GM21390 (cell line): ENCODE data around the gene EFNA2.
"Not testable (repeated sequence)": the region's sequence is repeated elsewhere in the genome, so short reads cannot be mapped to it uniquely, and the experiment has no call there.

ENCODE experiments used
- ATAC-seq: cut with Tn5 transposase; IDR thresholded peaks from one replicate; pipeline ENCODE4 v1.9.1; 2021; ENCODE audit not compliant: unreplicated experiment

EFNA2 gene

DNA sequence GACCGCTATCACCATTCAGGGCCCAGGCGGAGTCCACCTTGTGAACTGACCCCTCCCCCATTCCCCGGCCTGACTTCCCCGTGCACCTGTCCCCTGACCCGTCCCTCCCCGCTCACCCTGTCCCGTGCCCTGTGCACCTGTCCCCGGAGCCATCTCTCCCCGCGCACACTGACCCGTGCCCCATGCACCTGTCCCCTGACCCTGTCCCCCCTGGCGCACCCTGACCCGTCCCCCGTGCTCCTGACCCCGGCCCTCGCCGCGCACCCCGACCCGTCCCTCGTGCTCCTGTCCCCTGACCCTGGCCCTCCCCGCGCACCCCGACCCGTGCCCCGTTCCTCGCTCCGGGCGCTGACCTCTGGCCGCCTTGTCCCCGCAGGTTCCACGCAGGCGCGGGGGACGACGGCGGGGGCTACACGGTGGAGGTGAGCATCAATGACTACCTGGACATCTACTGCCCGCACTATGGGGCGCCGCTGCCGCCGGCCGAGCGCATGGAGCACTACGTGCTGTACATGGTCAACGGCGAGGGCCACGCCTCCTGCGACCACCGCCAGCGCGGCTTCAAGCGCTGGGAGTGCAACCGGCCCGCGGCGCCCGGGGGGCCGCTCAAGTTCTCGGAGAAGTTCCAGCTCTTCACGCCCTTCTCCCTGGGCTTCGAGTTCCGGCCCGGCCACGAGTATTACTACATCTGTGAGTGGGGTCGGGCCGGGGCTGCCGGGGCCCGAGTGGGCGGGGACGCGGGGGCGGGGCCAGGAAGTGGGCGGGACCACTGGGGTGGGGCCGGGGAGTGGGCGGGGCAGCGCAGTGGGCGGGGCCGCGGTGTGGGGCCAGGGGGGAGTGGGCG lies 9.7 kb downstream of the EFNA2 start:
- no peak for ATAC-seq

DNA sequence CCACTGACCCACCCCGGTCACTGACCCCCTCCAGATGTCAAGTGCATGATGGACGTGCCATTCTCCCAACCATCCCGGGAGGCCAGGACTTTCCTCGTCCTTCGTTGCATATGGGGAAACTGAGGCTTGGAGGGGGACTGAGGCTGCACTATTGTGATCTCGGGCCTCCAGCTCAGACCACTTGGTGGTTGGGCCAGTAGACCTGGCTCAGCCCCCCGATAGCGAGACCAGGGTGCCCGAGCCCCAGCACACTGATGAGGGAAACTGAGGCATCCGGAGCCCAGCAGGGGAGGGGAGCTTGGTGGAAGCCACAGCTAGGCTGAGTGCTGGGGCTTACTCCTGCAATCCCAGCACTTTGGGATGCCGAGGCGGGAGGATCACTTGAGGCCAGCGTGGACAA lies 10.4 kb downstream of the EFNA2 start:
- ATAC-seq = no peak

DNA sequence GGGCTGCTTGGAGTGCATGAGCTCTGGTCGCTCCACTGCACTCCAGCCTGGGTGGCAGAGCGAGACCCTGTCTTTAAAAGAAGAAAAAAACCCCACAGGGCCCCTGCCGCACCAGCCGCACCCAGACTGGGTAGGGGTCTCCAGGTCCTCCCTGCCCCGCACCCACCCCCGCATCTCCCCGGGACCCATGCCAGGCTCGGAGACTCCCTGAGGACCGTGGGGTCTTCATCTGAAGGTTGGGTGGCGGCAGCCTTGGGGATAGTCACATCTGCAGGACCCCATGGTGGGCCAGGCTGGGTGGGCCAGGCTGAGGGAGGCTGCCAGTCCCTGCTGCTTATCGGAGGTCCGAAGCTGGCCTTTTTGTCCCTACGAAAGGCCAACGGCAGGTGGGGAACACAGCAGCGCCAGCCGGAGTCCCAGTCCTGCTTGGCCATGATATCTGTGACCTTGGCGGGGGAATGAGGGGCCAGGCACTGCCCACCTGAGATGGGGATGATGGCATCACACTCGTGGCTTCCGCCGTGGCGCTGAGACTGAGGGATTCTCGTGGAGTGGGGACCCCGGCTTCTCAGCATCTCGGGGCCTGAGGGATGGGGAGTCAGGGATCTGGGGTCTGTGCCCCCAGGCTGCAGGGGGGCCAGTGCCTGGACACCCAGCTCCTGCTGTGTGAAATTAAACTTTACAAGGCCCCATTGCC lies 11.1 kb downstream of the EFNA2 start:
- ATAC-seq = no peak

DNA sequence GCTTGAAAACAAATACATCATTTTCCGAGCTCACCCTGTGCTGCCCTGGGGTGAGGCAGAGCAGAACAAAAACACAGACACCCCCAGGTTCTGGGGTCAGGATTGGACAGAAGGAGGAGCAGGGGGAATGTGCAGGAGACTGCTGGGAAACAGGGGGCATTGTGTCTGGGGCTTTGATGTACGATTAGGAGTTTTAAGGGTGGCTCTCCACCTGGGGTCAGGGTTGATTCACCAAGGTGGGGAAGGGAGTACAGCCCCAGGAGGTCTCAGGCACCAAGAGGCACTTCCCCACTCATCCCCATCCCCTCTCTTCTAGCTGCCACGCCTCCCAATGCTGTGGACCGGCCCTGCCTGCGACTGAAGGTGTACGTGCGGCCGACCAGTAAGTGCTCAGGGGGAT lies 12.6 kb downstream of the EFNA2 start:
- no peak for ATAC-seq

DNA sequence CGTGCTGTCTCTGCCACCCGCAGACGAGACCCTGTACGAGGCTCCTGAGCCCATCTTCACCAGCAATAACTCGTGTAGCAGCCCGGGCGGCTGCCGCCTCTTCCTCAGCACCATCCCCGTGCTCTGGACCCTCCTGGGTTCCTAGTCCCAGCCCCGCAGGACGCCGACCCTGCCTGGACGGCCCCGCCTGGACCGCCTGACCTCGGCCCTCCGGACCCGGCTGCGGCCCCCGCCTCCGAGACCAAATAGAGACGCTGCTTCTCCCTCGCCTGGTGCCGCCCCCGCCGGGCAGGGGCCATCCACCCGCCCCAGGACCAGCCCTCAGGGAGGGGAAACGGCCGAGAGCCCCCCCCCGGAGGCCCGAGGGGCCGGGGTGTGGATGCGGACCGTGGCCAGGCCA lies 14.1 kb downstream of the EFNA2 start:
- no peak for ATAC-seq

DNA sequence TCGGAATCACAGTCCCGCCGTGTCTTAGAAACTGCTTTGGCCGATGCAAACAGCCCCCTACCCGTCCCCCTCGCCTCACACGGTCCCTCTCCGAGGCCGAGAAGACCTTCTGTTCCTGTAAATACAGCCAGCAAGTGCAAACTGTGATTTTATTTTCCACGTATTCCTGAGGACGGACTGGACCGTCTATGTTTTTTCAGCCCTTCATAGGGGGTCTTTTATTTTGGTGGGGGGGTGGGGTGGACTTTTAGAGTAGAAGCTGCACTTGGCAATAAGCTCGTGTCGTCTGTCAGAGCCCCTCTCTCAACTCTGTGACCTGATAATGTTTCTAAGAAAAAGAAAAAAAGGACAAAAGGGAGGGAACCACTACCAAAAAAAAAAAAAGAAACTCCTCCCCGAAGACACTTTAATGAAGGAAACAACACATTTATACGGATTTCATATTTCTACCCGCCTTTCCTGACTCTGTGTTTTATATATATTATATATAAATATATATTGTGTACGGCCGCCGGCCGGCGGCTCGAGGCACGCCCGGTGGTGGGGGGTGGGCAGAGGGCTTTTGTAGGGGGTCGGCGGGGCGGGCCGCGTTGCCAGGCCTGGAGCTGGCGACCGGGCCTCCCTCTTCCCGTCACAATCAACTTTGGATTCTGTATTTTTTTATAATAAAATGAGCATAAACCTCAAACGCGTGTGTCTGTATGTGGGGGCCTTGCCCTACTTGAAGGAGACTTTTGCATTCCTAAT lies 15.2 kb downstream of the EFNA2 start:
- ATAC-seq = no peak

DNA sequence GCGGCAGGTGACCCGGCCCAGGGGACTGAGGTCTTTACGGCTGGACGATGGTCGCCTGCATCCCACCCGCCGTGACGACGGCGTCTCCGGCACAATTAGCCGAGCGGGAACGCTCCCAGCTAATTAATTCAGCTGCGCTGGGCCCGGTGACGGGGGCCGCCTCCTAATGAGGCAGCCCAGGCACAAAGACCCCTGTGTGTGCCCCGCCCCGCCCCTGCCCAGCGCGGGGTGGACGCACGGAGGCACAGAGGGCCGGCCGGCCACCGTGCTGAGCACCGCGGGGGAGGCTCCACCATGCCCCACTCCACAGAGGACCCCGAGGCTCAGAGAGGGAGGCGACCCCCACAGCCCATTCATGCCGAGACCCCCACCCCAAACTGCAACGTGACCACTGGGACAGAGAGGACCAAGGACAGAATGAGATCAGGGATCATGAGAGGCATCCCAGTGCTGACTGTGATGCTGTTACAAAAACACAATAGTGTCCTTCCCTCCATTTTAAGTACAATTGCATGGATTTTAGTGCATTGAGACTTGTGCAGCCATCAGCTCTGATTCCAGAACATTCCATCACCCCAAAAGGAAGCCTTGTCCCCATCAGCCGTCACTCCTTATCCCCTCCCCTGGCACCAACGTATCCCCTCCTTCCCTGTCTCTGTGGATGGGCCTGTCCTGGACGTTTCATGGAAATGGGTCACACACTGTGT lies 17.0 kb downstream of the EFNA2 start:
- ATAC-seq = no peak

DNA sequence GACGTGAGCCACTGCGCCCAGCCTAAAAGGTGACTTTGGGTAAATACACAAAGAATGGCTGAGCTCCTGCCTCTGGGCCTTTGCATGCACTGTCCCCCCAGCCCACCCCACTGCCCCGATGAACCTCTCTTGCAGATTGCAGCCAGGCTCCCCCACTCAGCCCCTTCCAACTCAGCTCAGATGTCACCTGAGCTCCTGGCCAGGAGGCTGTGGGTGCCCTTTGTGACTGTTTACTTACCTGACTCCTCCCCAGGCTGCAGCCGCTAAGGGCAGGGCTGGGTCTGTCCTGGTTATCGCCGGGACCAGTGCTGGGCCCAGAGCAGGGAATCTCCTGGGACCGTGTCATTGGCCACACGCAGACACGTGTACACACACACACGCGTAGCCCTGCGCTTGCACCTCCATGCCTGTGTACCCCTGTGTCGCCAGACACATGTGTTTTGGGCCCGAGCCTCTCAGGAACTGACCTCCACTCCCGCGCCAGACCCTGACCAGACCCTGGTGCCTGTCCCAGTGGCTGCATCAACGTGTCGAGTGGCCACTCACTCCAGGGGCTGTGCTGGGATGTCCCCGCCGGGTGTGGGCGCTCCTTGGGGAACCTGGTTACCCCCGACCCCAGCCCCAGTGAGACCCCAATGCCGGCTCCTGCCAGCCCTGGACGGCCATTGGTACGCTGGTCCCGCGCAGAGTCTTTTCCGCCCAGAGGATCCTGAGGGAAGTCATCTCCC lies 18.7 kb downstream of the EFNA2 start:
- ATAC-seq = no peak

DNA sequence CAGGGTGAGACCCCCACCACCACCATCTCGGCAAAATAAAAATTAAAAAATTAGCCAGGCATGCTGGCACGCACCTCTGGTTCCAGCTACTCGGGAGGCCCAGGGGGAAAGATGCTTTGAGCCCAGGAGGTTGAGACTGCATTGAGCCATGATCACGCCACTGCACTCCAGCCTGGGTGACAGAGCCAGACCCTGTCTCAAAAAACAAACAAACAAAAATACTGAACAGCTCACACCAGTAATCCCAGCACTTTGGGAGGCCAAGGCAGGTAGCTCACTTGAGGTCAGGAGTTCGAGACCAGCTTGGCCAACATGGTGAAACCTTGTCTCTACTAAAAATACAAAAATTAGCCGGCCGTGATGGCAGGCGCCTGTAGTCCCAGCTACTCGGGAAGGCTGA lies 19.7 kb downstream of the EFNA2 start:
- ATAC-seq = not testable (repeated sequence)

DNA sequence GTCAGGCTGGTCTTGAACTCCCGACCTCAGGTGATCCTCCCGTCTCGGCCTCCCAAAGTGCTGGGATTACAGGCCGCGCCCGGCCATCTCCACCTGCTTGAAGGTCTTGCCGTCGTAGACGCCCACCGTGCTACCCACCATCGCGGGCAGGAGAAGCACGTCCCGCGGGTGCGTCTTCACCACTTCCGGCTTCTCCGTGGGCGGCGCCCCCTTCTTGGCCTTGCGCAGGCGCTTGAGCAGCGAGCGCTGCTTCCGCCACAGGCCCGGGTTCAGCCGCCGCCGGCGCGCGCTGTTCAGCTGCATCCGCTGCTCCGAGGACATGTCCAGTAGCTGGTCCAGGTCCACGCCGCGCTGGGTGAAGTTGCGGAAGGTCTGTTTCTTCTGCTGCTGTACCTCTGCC lies 21.6 kb downstream of the EFNA2 start:
- ATAC-seq = no peak

DNA sequence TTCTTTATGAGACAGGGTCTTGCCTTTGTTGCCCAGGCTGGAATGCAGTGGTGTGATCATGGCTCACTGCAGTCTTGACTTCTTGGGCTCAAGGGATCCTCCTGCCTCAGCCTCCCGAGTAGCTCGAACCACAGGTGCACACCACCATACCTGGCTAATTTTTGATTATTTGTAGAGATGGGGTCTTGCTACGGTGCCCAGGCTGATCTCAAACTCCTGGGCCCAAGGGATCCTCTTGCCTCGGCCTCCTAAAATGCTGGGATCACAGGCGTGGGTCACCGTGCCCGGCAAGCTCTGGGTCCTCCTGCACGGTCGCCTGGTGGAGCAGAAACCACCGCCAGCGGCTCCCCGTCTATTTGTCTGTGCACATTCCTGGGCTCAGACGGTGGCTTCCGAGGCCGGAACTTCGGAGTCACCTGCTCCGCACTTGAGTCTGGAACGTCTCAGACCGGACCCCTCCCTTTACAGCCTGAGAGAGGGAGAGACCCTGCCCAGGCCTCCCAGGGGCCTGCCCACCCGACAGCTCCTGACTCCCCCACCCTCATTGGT lies 22.2 kb downstream of the EFNA2 start:
- ATAC-seq = no peak

DNA sequence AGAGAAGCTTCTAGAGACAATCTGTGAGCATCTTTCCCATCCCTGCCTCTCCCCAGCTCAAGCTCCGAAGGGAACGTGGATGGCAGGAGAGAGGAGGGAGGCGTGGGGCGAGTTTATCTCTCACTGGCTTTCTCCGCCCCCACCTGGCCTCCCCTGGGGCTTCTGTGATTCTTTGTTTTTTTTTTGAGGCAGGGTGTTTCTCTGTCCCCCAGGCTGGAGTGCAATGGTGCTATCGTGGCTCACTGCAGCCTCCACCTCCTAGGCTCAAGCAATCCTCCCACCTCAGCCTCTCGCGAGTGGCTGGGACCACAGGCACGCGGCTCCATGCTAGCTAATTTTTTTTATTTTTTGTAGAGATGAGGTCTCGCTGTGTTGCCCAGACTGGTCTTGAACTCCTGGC lies 23.0 kb downstream of the EFNA2 start:
- no peak for ATAC-seq

DNA sequence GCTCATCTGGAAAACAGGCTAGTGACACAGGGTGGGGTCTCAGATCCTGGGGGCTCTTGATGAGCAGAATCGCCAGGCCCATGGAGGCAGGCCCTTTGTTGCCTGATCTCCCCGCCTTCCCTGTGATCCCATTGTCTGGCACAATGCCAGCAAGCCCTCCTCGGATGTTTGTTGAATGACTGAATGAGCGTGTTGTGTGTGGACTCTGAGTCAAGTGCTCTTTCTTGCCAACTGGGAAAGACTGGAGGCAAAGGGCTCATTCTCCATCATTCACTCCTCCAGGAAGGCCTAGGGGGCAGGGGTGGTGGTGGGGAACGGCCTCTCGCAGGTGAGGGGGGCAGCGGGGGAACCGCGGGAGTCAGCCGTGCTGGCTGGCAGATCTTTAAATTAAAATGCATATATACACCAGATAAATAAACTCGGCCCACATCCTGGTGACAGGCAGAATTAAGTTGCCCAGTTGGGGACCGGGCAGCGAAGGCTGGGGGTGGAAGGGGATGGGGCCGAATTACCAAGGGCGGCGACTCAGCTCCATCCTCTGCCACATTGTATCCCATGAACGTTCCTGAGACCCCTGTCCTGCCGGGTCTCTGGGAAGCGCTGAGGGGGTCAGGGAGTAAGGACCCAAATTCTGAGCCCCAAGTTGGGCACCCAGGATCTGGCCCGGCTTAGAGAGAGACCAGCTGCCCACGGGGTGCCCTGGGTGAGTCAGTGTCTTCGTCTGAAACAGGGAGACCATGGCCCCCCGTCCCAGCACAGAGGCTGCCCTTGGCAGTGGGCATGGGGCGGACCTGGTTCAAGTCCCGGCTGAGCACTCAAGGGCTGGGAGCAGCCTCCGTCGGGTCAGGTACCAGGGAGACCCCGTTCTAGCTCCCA lies 24.5 kb downstream of the EFNA2 start:
- ATAC-seq = no peak

DNA sequence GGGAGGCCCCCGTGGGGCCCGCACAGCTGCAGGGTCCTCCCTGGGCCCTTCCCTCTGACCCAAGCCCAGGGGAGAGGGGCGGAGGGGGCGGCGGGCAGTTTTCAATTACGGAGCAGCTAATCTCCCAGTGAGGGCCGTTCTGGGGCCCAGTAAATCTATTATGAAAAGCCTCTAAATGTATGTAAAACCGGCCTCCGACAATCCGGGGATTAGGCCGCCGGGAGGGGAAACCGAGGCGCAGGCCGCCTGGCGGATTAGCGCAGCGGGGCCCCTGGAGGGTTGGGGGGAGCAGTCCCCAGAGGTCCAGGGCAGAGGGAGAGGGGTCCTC lies 25.1 kb downstream of the EFNA2 start:
- no peak for ATAC-seq

DNA sequence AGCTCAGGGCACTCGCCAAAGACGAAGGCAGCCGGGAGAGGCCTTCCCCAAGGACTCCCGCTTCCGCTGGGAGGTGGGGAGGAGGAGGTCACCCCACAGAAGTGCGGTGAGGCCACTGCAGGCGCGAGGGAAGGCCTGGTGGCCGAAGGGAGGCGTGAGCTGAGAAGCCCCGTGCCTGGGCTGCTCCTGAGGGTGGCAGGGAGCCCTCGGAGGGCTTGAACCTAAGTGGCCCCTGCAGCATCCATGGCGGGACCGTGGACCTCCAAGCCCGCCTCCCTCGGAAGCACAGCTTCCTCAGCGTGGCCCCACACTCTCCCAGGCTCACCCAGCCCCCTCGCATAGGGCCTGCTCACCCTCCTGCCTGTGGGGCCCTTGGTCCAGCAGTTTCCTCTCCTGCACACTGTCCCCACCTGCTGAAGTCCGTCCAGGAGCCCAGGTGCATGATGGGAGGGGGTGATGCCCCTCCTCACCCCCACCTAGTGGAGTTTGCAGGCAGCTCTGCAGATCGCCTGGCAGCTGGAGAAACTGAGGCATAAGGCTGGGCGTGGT lies 25.9 kb downstream of the EFNA2 start:
- ATAC-seq = no peak

DNA sequence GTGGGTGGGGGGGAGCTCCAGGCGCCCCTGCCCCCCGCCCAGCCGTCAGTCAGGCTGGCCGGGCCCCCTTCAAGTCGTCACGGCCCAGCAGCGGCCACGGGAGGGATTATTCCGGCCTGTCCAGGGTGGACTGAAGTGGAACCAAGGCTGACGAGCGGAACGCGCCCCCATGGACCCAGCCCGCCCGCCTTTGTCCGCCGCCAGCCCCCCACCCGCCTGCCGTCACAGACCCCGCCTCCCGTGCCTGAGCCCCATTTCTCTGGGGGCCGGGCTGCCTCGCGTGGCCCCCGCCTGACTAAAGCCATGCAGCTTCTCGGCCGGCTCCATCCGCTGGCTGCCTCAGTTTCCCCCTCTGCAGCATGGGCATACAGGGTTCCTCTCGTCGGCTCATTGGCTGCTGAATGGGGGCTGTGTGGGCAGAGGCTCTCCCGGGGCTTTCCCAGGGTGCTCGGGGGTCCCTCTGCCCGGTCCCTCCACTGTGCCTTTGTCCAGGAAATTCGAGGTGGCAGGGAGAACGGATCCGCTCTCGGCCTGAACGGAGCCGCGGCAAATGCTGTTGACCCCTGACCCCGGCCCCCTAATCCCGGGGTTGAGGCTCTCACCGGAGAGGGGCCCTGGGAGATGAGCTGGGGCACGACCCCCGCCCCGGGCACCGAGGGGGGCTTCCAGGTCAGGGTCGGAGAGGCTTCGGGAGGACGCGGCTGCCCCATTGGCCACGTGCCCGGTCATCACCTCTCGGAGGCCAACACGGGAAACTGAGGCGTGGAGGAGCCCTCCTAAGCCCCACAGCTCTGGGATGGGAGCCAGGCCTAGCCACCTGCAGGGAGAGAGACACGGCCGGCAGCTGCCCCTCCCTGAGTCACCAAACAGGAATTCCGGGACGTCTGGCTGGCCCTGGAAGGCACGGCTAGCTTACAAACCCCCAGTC lies 27.4 kb downstream of the EFNA2 start:
- ATAC-seq = no peak

DNA sequence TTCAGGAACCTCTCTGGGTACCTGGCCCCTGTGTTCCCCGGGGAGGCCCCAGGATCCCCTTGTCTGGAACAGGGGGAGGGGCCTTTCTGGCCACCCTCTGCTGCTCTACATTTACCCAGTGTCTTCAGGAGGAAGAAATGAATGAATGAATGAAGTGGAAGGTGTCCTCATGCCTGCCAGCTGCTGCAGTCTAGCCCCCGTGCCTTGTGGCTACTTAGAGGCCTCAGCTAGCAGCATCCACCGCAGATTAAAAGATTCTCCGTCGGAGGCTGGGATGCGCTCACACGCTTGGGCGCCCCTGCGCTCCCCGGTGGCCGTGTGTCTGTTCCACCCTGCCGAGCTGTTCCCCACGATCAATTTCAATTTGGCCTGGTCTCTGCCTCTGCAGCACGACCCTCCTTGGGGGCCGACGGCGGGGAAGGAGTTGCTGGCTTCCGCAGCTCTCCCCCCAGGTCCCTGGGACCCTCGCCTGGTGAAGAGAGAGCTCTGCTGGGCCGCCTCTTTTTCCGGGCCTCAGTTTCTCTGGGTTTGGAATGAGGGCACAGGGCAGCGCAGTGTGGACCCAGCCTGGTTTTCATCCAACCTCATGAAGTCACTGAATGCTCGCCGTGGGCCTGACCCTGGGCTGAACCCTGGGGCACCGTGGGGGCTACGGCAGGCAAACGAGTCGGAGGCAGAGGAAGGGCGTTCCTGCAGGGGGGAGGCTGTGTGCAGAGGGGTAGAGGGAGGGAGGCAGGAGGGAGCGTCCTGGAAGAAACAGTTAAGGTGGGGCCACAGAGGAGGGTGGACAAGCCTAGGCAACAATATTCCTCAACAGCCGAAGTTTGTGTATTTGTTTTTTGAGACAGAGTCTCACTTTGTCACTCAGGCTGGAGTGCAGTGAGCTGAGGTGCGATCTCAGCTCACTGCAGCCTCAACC lies 28.3 kb downstream of the EFNA2 start:
- ATAC-seq = no peak
